Measurements from ENCODE around the gene PCSK5.

Gene PCSK5

GRCh38 chr9:76203373-76203772 is 312.9 kb downstream of the PCSK5 start:
- H3K4me3 ChIP-seq (ENCODE audit: low read depth, low read length) = no peak overlapping the region
- DNase-seq (ENCODE audit: low read depth) = no peak

GRCh38 chr9:76206821-76207220 is 316.3 kb downstream of the PCSK5 start:
- DNase-seq (ENCODE audit: low read depth) = no peak
- H3K4me3 ChIP-seq (ENCODE audit: low read depth, low read length) = no peak overlapping the region

- no peak for DNase-seq (ENCODE audit: low read depth)
- no peak overlapping the region for H3K4me3 ChIP-seq (ENCODE audit: low read depth, low read length)
Observed at GRCh38 chr9:76213751-76214150, 323.3 kb downstream of the PCSK5 start.

GRCh38 chr9:76215066-76215465 is 324.6 kb downstream of the PCSK5 start:
- no peak overlapping the region for H3K4me3 ChIP-seq (ENCODE audit: low read depth, low read length)

GRCh38 chr9:76216161-76216649 is 325.7 kb downstream of the PCSK5 start:
- H3K4me3 ChIP-seq (ENCODE audit: low read depth, low read length) = no peak overlapping the region
- DNase-seq (ENCODE audit: low read depth) = peak; percentile 91

More at GRCh38 chr9:76215066-76215465, 324.6 kb downstream of the PCSK5 start:
- peak; percentile 60 for DNase-seq (ENCODE audit: low read depth)

- H3K4me3 ChIP-seq (ENCODE audit: low read depth, low read length) = no peak overlapping the region
- DNase-seq (ENCODE audit: low read depth) = no peak
Observed at GRCh38 chr9:76218117-76218885, 327.8 kb downstream of the PCSK5 start.

GRCh38 chr9:76218886-76219445 is 328.5 kb downstream of the PCSK5 start:
- no peak for DNase-seq (ENCODE audit: low read depth)
- H3K4me3 ChIP-seq (ENCODE audit: low read depth, low read length) = no peak overlapping the region

GRCh38 chr9:76219560-76220151 is 329.2 kb downstream of the PCSK5 start:
- no peak for DNase-seq (ENCODE audit: low read depth)
- no peak overlapping the region for H3K4me3 ChIP-seq (ENCODE audit: low read depth, low read length)

GRCh38 chr9:76221423-76221822 is 330.9 kb downstream of the PCSK5 start:
- H3K4me3 ChIP-seq (ENCODE audit: low read depth, low read length) = no peak overlapping the region
- DNase-seq (ENCODE audit: low read depth) = no peak

GRCh38 chr9:76223749-76224340 is 333.4 kb downstream of the PCSK5 start:
- H3K4me3 ChIP-seq (ENCODE audit: low read depth, low read length) = no peak overlapping the region
- peak; percentile 3 for DNase-seq (ENCODE audit: low read depth)

GRCh38 chr9:76227156-76227555 is 336.7 kb downstream of the PCSK5 start:
- no peak overlapping the region for H3K4me3 ChIP-seq (ENCODE audit: low read depth, low read length)
- no peak for DNase-seq (ENCODE audit: low read depth)

- no peak for DNase-seq (ENCODE audit: low read depth)
- H3K4me3 ChIP-seq (ENCODE audit: low read depth, low read length) = no peak overlapping the region
Observed at GRCh38 chr9:76231001-76231400, 340.5 kb downstream of the PCSK5 start.

- no peak for DNase-seq (ENCODE audit: low read depth)
- H3K4me3 ChIP-seq (ENCODE audit: low read depth, low read length) = no peak overlapping the region
Observed at GRCh38 chr9:76232861-76233489, 342.5 kb downstream of the PCSK5 start.

- H3K4me3 ChIP-seq (ENCODE audit: low read depth, low read length) = no peak overlapping the region
- DNase-seq (ENCODE audit: low read depth) = no peak
Observed at GRCh38 chr9:76240578-76240977, 350.1 kb downstream of the PCSK5 start.

GRCh38 chr9:76245518-76245917 is 355.0 kb downstream of the PCSK5 start:
- DNase-seq (ENCODE audit: low read depth) = no peak
- H3K4me3 ChIP-seq (ENCODE audit: low read depth, low read length) = no peak overlapping the region

- DNase-seq (ENCODE audit: low read depth) = no peak
- no peak overlapping the region for H3K4me3 ChIP-seq (ENCODE audit: low read depth, low read length)
Observed at GRCh38 chr9:76246680-76247079, 356.2 kb downstream of the PCSK5 start.

GRCh38 chr9:76247426-76247825 is 357.0 kb downstream of the PCSK5 start:
- no peak for DNase-seq (ENCODE audit: low read depth)

GRCh38 chr9:76249309-76249708 is 358.8 kb downstream of the PCSK5 start:
- DNase-seq (ENCODE audit: low read depth) = no peak
- no peak overlapping the region for H3K4me3 ChIP-seq (ENCODE audit: low read depth, low read length)

More at GRCh38 chr9:76247426-76247825, 357.0 kb downstream of the PCSK5 start:
- H3K4me3 ChIP-seq (ENCODE audit: low read depth, low read length) = no peak overlapping the region

GRCh38 chr9:76255781-76256455 is 365.4 kb downstream of the PCSK5 start:
- H3K4me3 ChIP-seq (ENCODE audit: low read depth, low read length) = no peak overlapping the region
- DNase-seq (ENCODE audit: low read depth) = peak; percentile 97

Measured in skeletal muscle cell (primary cell).